ENCODE measurements around the gene COG5. TPM values are rescaled to one million over a fixed set of nuclear protein-coding genes. Genes with fewer than 3 reads are reported as not detected.
A peak's percentile ranks its signal among the peaks of the same experiment; 100 is the strongest.

The COG5 gene
- total RNA-seq, 1 donor from 2014 or later, result 34.7 TPM

GRCh38 chr7:107213945-107214344, 349.8 kb downstream of the COG5 start:
- no peak for DNase-seq

GRCh38 chr7:107213193-107213788, 350.4 kb downstream of the COG5 start:
- no peak for DNase-seq

- no peak for DNase-seq
These were observed 351.0 kb downstream of the COG5 start for GRCh38 chr7:107212725-107213124.

GRCh38 chr7:107210400-107210799, 353.3 kb downstream of the COG5 start:
- DNase-seq, result no peak

GRCh38 chr7:107209565-107209964, 354.2 kb downstream of the COG5 start:
- no peak for DNase-seq

GRCh38 chr7:107208563-107208962, 355.2 kb downstream of the COG5 start:
- DNase-seq, result no peak

GRCh38 chr7:107208024-107208521, 355.6 kb downstream of the COG5 start:
- no peak for DNase-seq

- DNase-seq, result no peak
These were observed 356.3 kb downstream of the COG5 start for GRCh38 chr7:107207459-107207858.

GRCh38 chr7:107206706-107207105, 357.0 kb downstream of the COG5 start:
- DNase-seq, result no peak

- no peak for DNase-seq
These were observed 357.6 kb downstream of the COG5 start for GRCh38 chr7:107206136-107206535.

GRCh38 chr7:107203607-107204006, 360.1 kb downstream of the COG5 start:
- no peak for DNase-seq

GRCh38 chr7:107201795-107202450, 361.8 kb downstream of the COG5 start:
- DNase-seq, result peak; percentile 67

GRCh38 chr7:107196834-107197610, 366.7 kb downstream of the COG5 start:
- no peak for DNase-seq

- DNase-seq, result no peak
These were observed 369.7 kb downstream of the COG5 start for GRCh38 chr7:107194052-107194451.

- no peak for DNase-seq
These were observed 373.6 kb downstream of the COG5 start for GRCh38 chr7:107190090-107190489.

- DNase-seq, result no peak
These were observed 375.9 kb downstream of the COG5 start for GRCh38 chr7:107187774-107188173.

GRCh38 chr7:107186240-107186639, 377.5 kb downstream of the COG5 start:
- no peak for DNase-seq

GRCh38 chr7:107185716-107186115, 378.0 kb downstream of the COG5 start:
- DNase-seq, result no peak

GRCh38 chr7:107181172-107181571, 382.5 kb downstream of the COG5 start:
- no peak for DNase-seq

GRCh38 chr7:107180378-107180777, 383.3 kb downstream of the COG5 start:
- peak; percentile 92 for DNase-seq

- DNase-seq, result peak; percentile 51
These were observed 384.2 kb downstream of the COG5 start for GRCh38 chr7:107179326-107180164.

- no peak for DNase-seq
These were observed 389.9 kb downstream of the COG5 start for GRCh38 chr7:107173691-107174406.

Measured in dermis blood vessel endothelial cell (primary cell).